Fibroblast of mammary gland (primary cell): ENCODE data around the gene PPP1R3G.

ENCODE experiments used
- DNase-seq: peaks from one replicate; pipeline ENCODE4 v3.0.0-alpha.2; 2010; ENCODE audit warnings: low read depth
- H3K4me3 ChIP-seq: 2 replicates; pipeline ENCODE4 v1.5.1; 2011; ENCODE audit warnings: low read depth, mild to moderate bottlenecking, low read length, moderate library complexity; ENCODE audit not compliant: control insufficient read depth
- CTCF ChIP-seq: conservative IDR thresholded peaks from 2 replicates; pipeline ENCODE4 v1.5.1; 2011; ENCODE audit warnings: low read depth, low read length, inconsistent platforms; ENCODE audit not compliant: control insufficient read depth, insufficient read depth

PPP1R3G gene

GRCh38 chr6:5083813-5084359 is 1.3 kb upstream of the PPP1R3G start:
- no peak overlapping the region for H3K4me3 ChIP-seq
- no peak for TF ChIP-seq CTCF
- DNase-seq = no peak

GRCh38 chr6:5084360-5084780 is 771 bp upstream of the PPP1R3G start:
- peak overlapping the region; percentile 49 for H3K4me3 ChIP-seq

GRCh38 chr6:5085648-5086293 is 630 bp downstream of the PPP1R3G start:
- H3K4me3 ChIP-seq = peak overlapping the region; percentile 49

More at GRCh38 chr6:5084360-5084780, 771 bp upstream of the PPP1R3G start:
- peak; percentile 7 for DNase-seq
- TF ChIP-seq CTCF = no peak

GRCh38 chr6:5086294-5086890 is 1.3 kb downstream of the PPP1R3G start:
- no peak overlapping the region for H3K4me3 ChIP-seq
- no peak for DNase-seq

More at GRCh38 chr6:5085648-5086293, 630 bp downstream of the PPP1R3G start:
- no peak for TF ChIP-seq CTCF
- DNase-seq = peak; percentile 9

GRCh38 chr6:5087389-5087788 is 2.2 kb downstream of the PPP1R3G start:
- no peak for TF ChIP-seq CTCF
- DNase-seq = no peak

More at GRCh38 chr6:5086294-5086890, 1.3 kb downstream of the PPP1R3G start:
- TF ChIP-seq CTCF = no peak

GRCh38 chr6:5088780-5089179 is 3.6 kb downstream of the PPP1R3G start:
- no peak for DNase-seq
- no peak overlapping the region for H3K4me3 ChIP-seq
- no peak for TF ChIP-seq CTCF

More at GRCh38 chr6:5087389-5087788, 2.2 kb downstream of the PPP1R3G start:
- H3K4me3 ChIP-seq = no peak overlapping the region
